Mesodermal cell (in vitro differentiated cells): Measurements from ENCODE around the gene IGFBPL1.

Source experiments
- H3K27ac ChIP-seq: 2 replicates; pipeline ENCODE4 v1.7.0; 2013; ENCODE audit warnings: mild to moderate bottlenecking, low read depth, low read length, moderate library complexity; ENCODE audit not compliant: severe bottlenecking
- H3K36me3 ChIP-seq: 2 replicates; pipeline ENCODE4 v1.7.1; 2013; ENCODE audit warnings: mild to moderate bottlenecking, low read length, moderate library complexity; ENCODE audit not compliant: control insufficient read depth, insufficient read depth
- H3K4me1 ChIP-seq: one replicate; pipeline ENCODE4 v1.7.1; 2013; ENCODE audit warnings: mild to moderate bottlenecking, low read length; ENCODE audit not compliant: insufficient read depth, control insufficient read depth, poor library complexity, severe bottlenecking
- H3K4me3 ChIP-seq: 2 replicates; pipeline ENCODE4 v1.7.0; 2013; ENCODE audit warnings: low read length, control low read depth, mild to moderate bottlenecking; ENCODE audit not compliant: insufficient read depth, poor library complexity, severe bottlenecking; ENCODE audit errors: extremely low read depth
- H3K9me3 ChIP-seq: 2 replicates; pipeline ENCODE4 v1.7.1; 2013; ENCODE audit warnings: mild to moderate bottlenecking, low read length, moderate library complexity; ENCODE audit not compliant: control insufficient read depth
- WGBS, 2 experiments: methylation state at CpG; one replicate each; pipeline ENCODE4 v1.1.5; 2013; ENCODE audit warnings: missing lambda C conversion rate in 2 of 2; ENCODE audit not compliant: insufficient coverage in 2 of 2; 5-methylcytosine and 5-hydroxymethylcytosine counted together

The IGFBPL1 gene

GRCh38 chr9:38363589-38363925 lies 60.7 kb downstream of the IGFBPL1 start:
- no peaks in the 10 kb centered on the region for H3K36me3 ChIP-seq
- H3K4me3 ChIP-seq = no peak overlapping the region
- no peak overlapping the region for H3K27ac ChIP-seq
- H3K9me3 ChIP-seq = no peaks in the 10 kb centered on the region
- WGBS, 2 experiments = 87 to 91% methylated on average over 5 of the region's 5 CpGs
- H3K4me1 ChIP-seq = no peaks in the 10 kb centered on the region

DNA sequence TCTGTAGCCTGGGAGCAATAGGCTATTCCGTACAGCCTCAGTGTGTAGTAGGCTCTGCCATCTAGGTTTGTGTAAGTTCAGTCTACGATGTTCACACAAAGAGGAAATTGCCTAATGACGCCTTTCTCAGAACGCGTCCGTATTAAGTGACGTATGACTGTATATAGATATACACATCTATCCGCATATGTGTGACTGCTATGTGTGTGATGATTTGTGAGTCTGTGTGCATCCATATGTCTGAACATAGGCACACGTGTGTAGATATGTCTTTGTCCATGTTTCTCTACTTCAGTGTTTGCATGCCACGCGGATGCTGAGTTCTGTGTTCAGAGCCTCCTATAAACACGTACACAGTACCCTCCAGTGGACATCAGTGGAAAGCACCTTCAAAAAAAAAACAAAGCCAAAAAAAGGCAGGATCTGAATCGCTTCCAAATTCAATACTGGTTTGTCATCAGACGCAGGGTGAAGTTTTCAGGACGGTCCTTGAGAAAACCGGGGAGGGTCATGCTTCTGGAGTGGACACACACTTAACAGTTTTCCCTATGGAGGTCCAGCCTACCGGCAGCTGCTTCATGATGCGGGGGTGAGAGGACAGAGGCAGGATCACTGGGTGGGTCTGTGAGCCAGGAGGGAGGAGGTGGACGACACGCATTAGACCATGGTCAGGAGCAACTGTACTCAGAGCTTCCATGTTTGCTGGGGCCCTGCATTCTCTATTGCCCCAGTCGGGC lies 61.2 kb downstream of the IGFBPL1 start:
- H3K4me3 ChIP-seq = no peak overlapping the region
- H3K27ac ChIP-seq = no peak overlapping the region
- WGBS, 2 experiments = 64 to 78% methylated on average over 11 to 20 of the region's 21 CpGs

GRCh38 chr9:38361473-38361850 lies 62.8 kb downstream of the IGFBPL1 start:
- H3K4me3 ChIP-seq = no peak overlapping the region
- 80 to 84% methylated on average over 6 of the region's 6 CpGs for WGBS, 2 experiments
- no peak overlapping the region for H3K27ac ChIP-seq

More for the DNA sequence above, 61.2 kb downstream of the IGFBPL1 start:
- H3K9me3 ChIP-seq = no peaks in the 10 kb centered on the region
- no peaks in the 10 kb centered on the region for H3K36me3 ChIP-seq
- H3K4me1 ChIP-seq = no peaks in the 10 kb centered on the region

DNA sequence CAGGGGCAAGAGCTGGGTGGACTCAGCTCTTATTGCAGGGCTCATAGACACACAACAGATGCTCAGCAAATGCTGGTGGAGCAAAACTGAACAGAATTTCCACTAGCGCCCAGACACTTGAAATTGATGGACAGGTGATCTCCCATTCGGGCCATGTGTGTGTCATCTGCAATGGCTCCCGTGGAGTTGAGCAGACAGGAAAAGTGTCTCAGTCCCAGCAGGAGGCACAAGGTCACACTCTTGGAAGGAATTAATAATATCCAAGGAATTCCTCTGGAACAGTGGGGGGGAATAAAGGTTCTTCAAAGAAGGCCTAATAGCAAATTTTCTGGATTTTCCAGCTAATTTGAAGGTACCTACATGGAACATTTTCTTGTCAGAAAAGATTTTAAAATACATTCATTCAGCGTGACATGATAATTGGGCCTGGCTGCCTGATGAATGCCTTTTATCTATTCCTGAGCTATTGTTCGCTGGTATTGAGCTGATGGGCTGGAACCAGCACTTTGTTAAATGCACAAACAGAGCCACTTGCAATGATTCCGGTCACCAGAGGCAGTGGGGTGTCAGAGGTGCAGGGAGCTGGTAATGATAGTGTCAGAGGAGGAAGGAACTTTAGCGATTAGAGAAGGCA lies 63.3 kb downstream of the IGFBPL1 start:
- Histone ChIP-seq H3K4me3 (no peak overlapping the region), H3K27ac (no peak overlapping the region), H3K4me1 (no peaks in the 10 kb centered on the region), H3K36me3 (no peaks in the 10 kb centered on the region), H3K9me3 (no peaks in the 10 kb centered on the region)
- WGBS, 2 experiments = 65 to 86% methylated on average over 6 to 7 of the region's 7 CpGs

More at GRCh38 chr9:38361473-38361850, 62.8 kb downstream of the IGFBPL1 start:
- Histone ChIP-seq H3K4me1 (no peaks in the 10 kb centered on the region), H3K9me3 (no peaks in the 10 kb centered on the region), H3K36me3 (no peaks in the 10 kb centered on the region)

- H3K4me3 ChIP-seq = no peak overlapping the region
- 80% methylated on average over 2 to 5 of the region's 5 CpGs for WGBS, 2 experiments
- no peaks in the 10 kb centered on the region for H3K4me1 ChIP-seq
Observed at GRCh38 chr9:38359689-38360385, 64.4 kb downstream of the IGFBPL1 start.

DNA sequence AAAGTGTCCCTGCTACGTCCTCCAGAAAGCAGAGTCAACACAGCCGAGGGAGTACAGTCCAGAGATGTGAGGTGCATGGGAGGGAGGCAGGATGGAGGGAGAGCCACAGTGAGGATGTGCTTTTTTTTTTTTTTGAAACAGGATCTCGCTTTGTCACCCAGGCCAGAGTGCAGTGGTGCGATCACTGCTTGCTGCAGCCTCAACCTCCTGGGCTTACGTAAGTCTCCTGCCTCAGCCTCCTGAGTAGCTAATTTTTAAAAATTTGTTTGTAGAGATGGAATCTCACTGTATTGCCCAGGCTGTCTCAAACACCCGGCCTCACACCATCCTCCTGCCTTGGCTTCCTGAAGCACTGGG lies 65.0 kb downstream of the IGFBPL1 start:
- Histone ChIP-seq H3K4me1 (no peaks in the 10 kb centered on the region), H3K4me3 (no peak overlapping the region), H3K9me3 (no peaks in the 10 kb centered on the region), H3K36me3 (no peaks in the 10 kb centered on the region), H3K27ac (no peak overlapping the region)
- WGBS, 2 experiments = 89 to 100% methylated on average over 3 of the region's 6 CpGs

More at GRCh38 chr9:38359689-38360385, 64.4 kb downstream of the IGFBPL1 start:
- Histone ChIP-seq H3K27ac (no peak overlapping the region), H3K9me3 (no peaks in the 10 kb centered on the region), H3K36me3 (no peaks in the 10 kb centered on the region)

DNA sequence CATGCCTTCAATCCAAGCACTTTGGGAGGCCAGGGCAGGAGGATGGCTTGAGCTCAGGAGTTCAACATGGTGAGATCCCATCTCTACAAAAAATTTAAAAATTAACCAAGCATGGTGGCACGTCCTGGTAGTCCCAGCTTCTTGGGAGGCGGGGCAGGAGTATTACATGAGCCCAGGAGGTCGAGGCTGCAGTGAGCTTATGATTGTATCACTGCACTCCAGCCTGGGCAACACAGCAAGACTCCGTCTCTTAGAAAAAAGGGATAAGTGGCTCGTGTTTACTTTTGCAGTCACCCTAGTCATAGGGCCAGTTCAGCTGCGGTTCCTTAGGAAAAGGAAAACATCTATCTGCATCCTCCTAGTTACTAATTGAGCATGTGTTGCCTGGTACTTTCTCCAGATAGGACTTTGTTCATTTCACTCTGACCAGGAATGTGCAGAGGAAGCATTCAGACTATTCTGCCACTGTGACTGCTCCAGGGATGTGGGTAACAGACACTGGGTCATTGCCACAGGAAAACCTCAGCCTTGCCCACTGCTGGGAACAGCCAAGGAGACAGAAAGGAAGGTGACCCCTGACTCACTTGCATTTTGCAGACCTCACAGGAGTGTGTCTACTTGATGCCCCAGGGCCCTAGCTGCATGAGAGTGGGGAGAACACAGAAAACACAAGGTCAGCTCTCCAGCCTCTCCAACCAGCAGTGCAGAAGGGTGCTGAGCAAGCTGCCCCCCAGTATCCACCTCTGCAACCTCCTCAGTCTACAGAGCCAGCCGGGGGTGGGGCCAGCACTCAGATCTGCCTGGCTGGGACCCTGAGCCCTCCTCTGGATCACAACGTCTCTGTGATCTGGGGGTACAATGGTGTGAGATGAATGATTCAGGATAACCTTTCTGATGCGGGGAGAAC lies 65.6 kb downstream of the IGFBPL1 start:
- no peak overlapping the region for H3K4me3 ChIP-seq
- no peak overlapping the region for H3K27ac ChIP-seq
- H3K36me3 ChIP-seq = no peaks in the 10 kb centered on the region
- no peaks in the 10 kb centered on the region for H3K4me1 ChIP-seq
- WGBS, 2 experiments = 87 to 89% methylated on average over 6 to 8 of the region's 9 CpGs
- no peaks in the 10 kb centered on the region for H3K9me3 ChIP-seq

- no peaks in the 10 kb centered on the region for H3K36me3 ChIP-seq
- no peaks in the 10 kb centered on the region for H3K9me3 ChIP-seq
- H3K27ac ChIP-seq = no peak overlapping the region
- 70 to 84% methylated on average over 3 to 4 of the region's 5 CpGs for WGBS, 2 experiments
- no peak overlapping the region for H3K4me3 ChIP-seq
- no peaks in the 10 kb centered on the region for H3K4me1 ChIP-seq
Observed at GRCh38 chr9:38357350-38358114, 66.7 kb downstream of the IGFBPL1 start.

DNA sequence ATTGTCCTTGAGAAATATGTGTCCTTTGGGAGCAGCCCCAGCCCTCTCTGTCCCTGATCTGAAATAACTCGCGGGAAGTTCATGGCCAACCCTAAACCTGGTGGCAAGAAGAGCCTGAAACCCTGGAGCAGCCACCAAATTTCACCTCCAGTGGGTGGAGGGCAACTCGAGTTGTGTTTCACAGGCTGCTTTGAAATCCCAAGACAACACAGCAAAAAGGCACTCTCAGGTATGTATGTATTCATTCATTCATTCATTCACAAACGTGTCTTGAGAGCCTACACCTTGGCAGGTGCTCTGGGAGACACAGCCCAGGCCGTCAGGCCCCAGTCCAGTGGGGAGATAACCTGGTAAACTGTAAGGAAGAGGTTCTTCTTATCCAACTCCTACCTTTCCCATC lies 67.4 kb downstream of the IGFBPL1 start:
- WGBS, 2 experiments = 81 to 93% methylated on average over 4 to 5 of the region's 5 CpGs
- Histone ChIP-seq H3K4me1 (no peaks in the 10 kb centered on the region), H3K9me3 (no peaks in the 10 kb centered on the region), H3K4me3 (no peak overlapping the region), H3K27ac (no peak overlapping the region), H3K36me3 (no peaks in the 10 kb centered on the region)
